GM12878 (cell line): ENCODE results near the gene WBP11. TPM values are rescaled to one million over a fixed set of nuclear protein-coding genes. Genes with fewer than 3 reads are reported as not detected.
A peak's percentile ranks its signal among the peaks of the same experiment; 100 is the strongest.

Source experiments
- ATAC-seq: fragments of 200-7000 bp; cut with Tn5 transposase; 3 replicates; pipeline ENCODE4 v1.9.1; 2020; ENCODE audit warnings: mild to moderate bottlenecking, moderate library complexity
- BruUV-seq: library from RNA; stranded (reverse); fragments of 400-500 nt; replicated peaks from 2 replicates; lab custom pipeline; 2021; lab: Mats Ljungman, UMichigan
- CTCF ChIA-PET: fragments of 300-600 bp; sonication (Branson Sonifier 250); formaldehyde crosslinking; extraction: SDS; loops from one replicate; lab custom pipeline; 2021; ENCODE audit warnings: inconsistent platforms; lab: Yijun Ruan, JAX
- POLR2A ChIA-PET: fragments of 350-600 bp; formaldehyde crosslinking; extraction: SDS; loops from one replicate; lab custom pipeline; 2021; ENCODE audit warnings: inconsistent platforms; lab: Charles Lee
- RAD21 ChIA-PET: fragments of 300-600 bp; sonication (Branson Sonifier 250); formaldehyde crosslinking; loops from one replicate; lab custom pipeline; 2023; ENCODE audit warnings: antibody characterized with exemption; ENCODE audit not compliant: unreplicated experiment; lab: Charles Lee
- SMC1A ChIA-PET: fragments of 300-600 bp; sonication (Branson Sonifier 250); formaldehyde crosslinking; loops from one replicate; lab custom pipeline; 2023; ENCODE audit not compliant: unreplicated experiment, uncharacterized antibody; lab: Charles Lee
- DNase-seq: peaks from one replicate; pipeline ENCODE4 v3.0.0-alpha.2; 2011; ENCODE audit warnings: low read depth, low spot score
- FAIRE-seq: peaks from 3 replicates; lab custom pipeline; 2011; peaks lifted over from hg19 to GRCh38; lab: Jason Lieb, UNC
- H2AFZ ChIP-seq: 2 replicates; pipeline ENCODE4 v1.6.0; 2011; ENCODE audit warnings: low read depth, low read length, control low read depth; ENCODE audit not compliant: control insufficient read depth
- H3K27ac ChIP-seq: 2 replicates; pipeline ENCODE4 v1.5.1; 2011; ENCODE audit warnings: control low read depth; ENCODE audit not compliant: control insufficient read depth, insufficient read depth
- H3K27me3 ChIP-seq, 2 experiments: replicated peaks in 1 of 2; 2 replicates each; pipeline versions ENCODE4 v1.6.0 to v1.6.1; 2011; ENCODE audit warnings: low read length in 1 of 2; ENCODE audit not compliant: control insufficient read depth in 2 of 2, insufficient read depth in 2 of 2
- H3K36me3 ChIP-seq, 2 experiments: 2 replicates each; pipeline ENCODE4 v1.5.1; 2011; ENCODE audit warnings: low read length in 1 of 2; ENCODE audit not compliant: control insufficient read depth in 2 of 2, insufficient read depth in 2 of 2
- H3K4me1 ChIP-seq: 2 replicates; pipeline ENCODE4 v1.6.1; 2011; ENCODE audit warnings: mild to moderate bottlenecking, low read length, moderate library complexity, mixed read lengths; ENCODE audit not compliant: control insufficient read depth, insufficient read depth
- H3K4me2 ChIP-seq: 2 replicates; pipeline ENCODE4 v1.6.0; 2011; ENCODE audit warnings: control low read depth; ENCODE audit not compliant: control insufficient read depth, insufficient read depth
- H3K4me3 ChIP-seq: fragments of 200-600 bp; sonication (generic); 2 replicates; pipeline ENCODE4 v1.5.1; 2016
- H3K79me2 ChIP-seq: 2 replicates; pipeline ENCODE4 v1.6.0; 2011; ENCODE audit warnings: low read length; ENCODE audit not compliant: control insufficient read depth, insufficient read depth
- H3K9ac ChIP-seq: 2 replicates; pipeline ENCODE4 v1.8.0; 2011; ENCODE audit warnings: low read length, control low read depth, mixed read lengths; ENCODE audit not compliant: control insufficient read depth, insufficient read depth
- H3K9me3 ChIP-seq: replicated peaks from 3 replicates; pipeline ENCODE4 v1.5.1; 2011; ENCODE audit warnings: mild to moderate bottlenecking, low read length; ENCODE audit not compliant: control insufficient read depth, insufficient read depth
- H4K20me1 ChIP-seq: 2 replicates; pipeline ENCODE4 v1.6.0; 2011; ENCODE audit not compliant: control insufficient read depth, insufficient read depth
- MEF2B ChIP-seq: fragments of 450-650 bp; IDR thresholded peaks from 2 replicates; pipeline ENCODE4 v1.6.1; 2018; ENCODE audit warnings: mild to moderate bottlenecking, moderate library complexity; ENCODE audit not compliant: partially characterized antibody, poor library complexity, severe bottlenecking
- NFIC ChIP-seq: IDR thresholded peaks from 2 replicates; pipeline ENCODE4 v1.6.1; 2012; ENCODE audit warnings: low read depth, mild to moderate bottlenecking, inconsistent platforms, low read length, moderate library complexity
- RUNX3 ChIP-seq: IDR thresholded peaks from 2 replicates; pipeline ENCODE4 v1.6.1; 2012; ENCODE audit warnings: low read length, inconsistent platforms
- WGBS: methylation state at CpG from one replicate; pipeline ENCODE4 v1.1.6; 2016; ENCODE audit warnings: low lambda C conversion rate; ENCODE audit not compliant: insufficient replicate concordance, insufficient coverage; ENCODE audit errors: missing lambda C conversion rate; 5-methylcytosine and 5-hydroxymethylcytosine counted together
- in situ Hi-C: fragments of 300-500 bp; cut with MboI; formaldehyde crosslinking; loops from 9 replicates; pipeline ENCODE4 v1.14.3; 2018; ENCODE audit warnings: mixed read lengths
- intact Hi-C: fragments of 100-400 bp; cut with micrococcal nuclease; formaldehyde crosslinking; loops from one replicate; pipeline ENCODE4 v1.14.2; 2022; ENCODE audit not compliant: unreplicated experiment
- polyA plus RNA-seq, 11 experiments: library from polyadenylated mRNA; depleted of rRNA in 4 of 11; unstranded in 6 of 11; stranded (reverse) in 5 of 11; fragments of >200 nt; fragmentation: Nextera tagmentation in 4 of 11; fragmentation: Illumina TruSeq in 1 of 11; extraction: Ambion mirVana in 4 of 11; extraction: Trizol in 1 of 11; gene quantifications; 1 replicate in 1 of 11; 2 replicates in 10 of 11; pipeline versions ENCODE4 v1.2.1 to v1.2.3, GENCODE V29; 2011 to 2016; ENCODE audit warnings: inconsistent platforms in 2 of 11, missing spikeins in 2 of 11, low read depth in 1 of 11
- total RNA-seq, 4 experiments: library from RNA; depleted of rRNA in 3 of 4; stranded (reverse); fragments of >200 nt in 3 of 4; fragmentation: Illumina TruSeq in 1 of 4; extraction: Trizol in 1 of 4; gene quantifications; 2 replicates each; pipeline versions ENCODE4 v1.2.1 to v1.2.3, GENCODE V29; 2013 to 2021
- TF ChIP-seq, protein P1 (sequence below), 3 experiments: IDR thresholded peaks in 2 of 3; conservative IDR thresholded peaks in 1 of 3; 2 replicates each; pipeline ENCODE4 v1.5.1; 2011; ENCODE audit warnings: low read depth in 3 of 3, low read length in 3 of 3, mild to moderate bottlenecking in 3 of 3, control low read depth in 2 of 3, moderate library complexity in 2 of 3, inconsistent platforms in 1 of 3, mixed read lengths in 1 of 3; ENCODE audit not compliant: control insufficient read depth in 2 of 3, insufficient read depth in 1 of 3; ENCODE audit errors: extremely low read depth in 1 of 3

WBP11 gene
- total and polyA plus RNA-seq, 10 of the 15 experiments (the other 5 are each of a cell fraction or from before 2014, with no cell fraction given) = 11.5 to 107 (median 29.1) TPM

- Histone ChIP-seq H3K79me2 (no peaks in the 10 kb centered on the region), H3K36me3 (peaks cover 0 to 5% of the 10 kb centered on the region in 2 experiments; a peak in 1 of 4 replicates), H3K27ac (no peak overlapping the region), H3K9ac (no peak overlapping the region), H3K27me3 (no peaks in the 10 kb centered on the region), H3K4me1 (no peaks in the 10 kb centered on the region), H2AFZ (no peak overlapping the region), H3K4me3 (no peak overlapping the region), H3K9me3 (peaks cover 3% of the 10 kb centered on the region; the same call in 2 of the 3 replicates), H4K20me1 (no peaks in the 10 kb centered on the region), H3K4me2 (no peak overlapping the region)
- intact Hi-C loops = no loop called here
- POLR2A ChIA-PET = no interaction called here
- WGBS = 59% methylated on average over 17 of the region's 17 CpGs
- TF ChIP-seq, protein P1, sequence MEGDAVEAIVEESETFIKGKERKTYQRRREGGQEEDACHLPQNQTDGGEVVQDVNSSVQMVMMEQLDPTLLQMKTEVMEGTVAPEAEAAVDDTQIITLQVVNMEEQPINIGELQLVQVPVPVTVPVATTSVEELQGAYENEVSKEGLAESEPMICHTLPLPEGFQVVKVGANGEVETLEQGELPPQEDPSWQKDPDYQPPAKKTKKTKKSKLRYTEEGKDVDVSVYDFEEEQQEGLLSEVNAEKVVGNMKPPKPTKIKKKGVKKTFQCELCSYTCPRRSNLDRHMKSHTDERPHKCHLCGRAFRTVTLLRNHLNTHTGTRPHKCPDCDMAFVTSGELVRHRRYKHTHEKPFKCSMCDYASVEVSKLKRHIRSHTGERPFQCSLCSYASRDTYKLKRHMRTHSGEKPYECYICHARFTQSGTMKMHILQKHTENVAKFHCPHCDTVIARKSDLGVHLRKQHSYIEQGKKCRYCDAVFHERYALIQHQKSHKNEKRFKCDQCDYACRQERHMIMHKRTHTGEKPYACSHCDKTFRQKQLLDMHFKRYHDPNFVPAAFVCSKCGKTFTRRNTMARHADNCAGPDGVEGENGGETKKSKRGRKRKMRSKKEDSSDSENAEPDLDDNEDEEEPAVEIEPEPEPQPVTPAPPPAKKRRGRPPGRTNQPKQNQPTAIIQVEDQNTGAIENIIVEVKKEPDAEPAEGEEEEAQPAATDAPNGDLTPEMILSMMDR (IDR thresholded peaks at IDR 0.05 in 2 of 3, conservative IDR thresholded peaks at IDR 0.05 in 1 of 3; ENCODE audit: control insufficient read depth in 2 of 3, extremely low read depth in 1 of 3, insufficient read depth in 1 of 3, low read depth in 3 of 3, low read length in 3 of 3) = peak in 2 of 3 experiments; percentile 6 to 16; a peak in 1 of 6 replicates
- TF ChIP-seq MEF2B (no peak), NFIC (no peak), RUNX3 (peak; percentile 42; the same call in 1 of the 2 replicates)
- CTCF ChIA-PET = interaction anchor here (0.7 to 0.8 kb wide), 2 partner anchors 18 to 49 kb away, joined by 3 to 4 read pairs; a partner anchor contains a TSS
- BruUV-seq = no TSS peak
- SMC1A ChIA-PET = interaction anchor here (0.6 kb wide), 1 partner anchor 14 kb away, joined by 3 read pairs; a partner anchor contains a TSS
- in situ Hi-C loops = loop anchor here (25.0 kb wide), 1 partner anchor 1881 kb away; no protein-coding TSS in a partner anchor
- RAD21 ChIA-PET = no interaction called here
- no peak for FAIRE-seq
- ATAC-seq = no peak
- no peak for DNase-seq
Observed at GRCh38 chr12:14756334-14757143, 46.7 kb downstream of the WBP11 start.
